Measurements from ENCODE around the gene SEC14L1.
"Not testable (repeated sequence)": the region's sequence is repeated elsewhere in the genome, so short reads cannot be mapped to it uniquely, and the experiment has no call there.

The SEC14L1 gene

DNA sequence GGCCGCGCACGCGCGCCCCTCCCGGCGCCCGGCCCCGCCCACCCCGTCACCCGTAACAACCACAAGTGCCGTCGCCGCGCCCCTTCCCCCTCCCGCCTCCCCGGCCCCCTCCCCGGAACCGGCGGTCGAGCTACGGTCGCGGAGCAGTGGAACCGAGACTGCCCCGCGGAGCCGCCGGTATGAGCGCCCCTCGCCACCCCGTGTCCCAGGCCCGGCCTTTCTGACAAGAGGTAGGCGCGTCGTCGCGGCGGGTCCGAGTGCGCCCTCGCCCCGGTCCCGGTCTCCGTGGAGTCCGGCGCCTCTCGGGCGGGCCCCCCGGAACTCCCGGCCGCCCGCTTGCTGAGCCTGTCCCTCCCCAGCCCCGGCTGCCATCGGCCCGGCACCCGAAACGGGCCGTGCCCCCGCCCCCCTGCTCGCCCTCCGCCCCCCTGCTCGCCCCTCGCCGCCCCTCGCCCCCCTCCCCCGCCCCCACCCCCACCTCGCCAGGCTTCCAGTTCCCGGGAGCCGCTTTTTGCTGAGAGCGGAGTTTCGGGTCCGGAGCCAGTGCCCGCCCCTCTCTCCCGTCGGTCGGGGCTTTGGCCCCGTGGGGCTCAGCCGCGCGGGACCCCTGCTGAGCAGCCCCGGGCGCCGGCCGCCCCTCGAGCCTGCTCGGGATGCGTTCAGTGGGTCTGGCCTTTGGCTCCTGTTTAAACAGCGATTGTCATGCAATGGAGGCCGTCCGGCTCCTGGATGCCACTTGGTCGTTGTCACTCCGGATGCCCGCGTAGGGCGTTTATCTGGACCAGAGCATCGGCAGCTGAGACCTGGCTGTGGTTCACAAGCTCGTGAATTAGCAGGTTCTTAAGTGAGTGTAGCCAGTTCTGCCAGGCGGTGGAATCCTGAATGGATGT is at the start of gene SEC14L1:
Gene SEC14L1, plus strand, starts transcription at position 92 of the 890 bp plus-strand sequence. CDS start 2,628 bp downstream, outside the sequence.
- DNase-seq (ENCODE audit: low read depth in 2 of 2, low spot score in 1 of 2): peak in 1 of 2 donors; percentile 20

DNA sequence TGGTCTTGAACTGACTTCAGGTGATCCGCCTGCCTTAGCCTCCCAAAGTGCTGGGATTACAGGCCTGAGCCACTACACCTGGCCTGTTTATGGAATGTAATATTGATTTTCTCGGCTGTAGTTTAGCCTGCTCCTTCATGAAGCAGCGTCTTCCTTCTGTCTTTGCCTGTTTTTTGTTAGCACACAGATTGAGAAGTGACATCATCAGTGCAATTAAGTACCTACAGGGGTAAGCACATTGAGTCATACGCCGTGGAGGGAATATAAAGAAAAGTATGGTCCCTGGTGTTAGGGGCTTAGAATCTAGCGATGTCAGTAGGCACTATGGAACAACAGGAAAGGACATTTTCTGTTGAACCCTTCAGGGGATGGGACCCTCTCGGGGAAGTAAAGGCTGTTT is 48.7 kb upstream of the SEC14L1 start:
- DNase-seq (ENCODE audit: low read depth in 2 of 2, low spot score in 1 of 2): no peak

DNA sequence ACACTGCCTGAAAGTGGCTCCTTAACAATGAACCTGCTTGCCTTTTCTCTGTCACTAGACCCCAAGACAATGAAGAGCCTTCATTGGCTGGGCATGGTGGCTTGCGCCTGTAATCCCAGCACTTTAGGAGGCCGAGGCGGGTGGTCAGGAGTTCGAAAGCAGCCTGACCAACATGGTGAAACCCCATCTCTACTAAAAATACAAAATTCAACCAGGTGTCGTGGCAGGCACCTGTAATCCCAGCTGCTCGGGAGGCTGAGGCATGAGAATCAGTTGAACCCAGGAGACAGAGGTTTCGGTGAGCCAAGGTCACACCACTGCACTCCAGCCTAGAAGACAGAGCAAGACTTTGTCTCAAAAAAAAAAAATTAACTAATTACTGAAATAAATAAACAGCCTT is 45.3 kb upstream of the SEC14L1 start:
- DNase-seq (ENCODE audit: low read depth in 2 of 2, low spot score in 1 of 2): no peak

DNA sequence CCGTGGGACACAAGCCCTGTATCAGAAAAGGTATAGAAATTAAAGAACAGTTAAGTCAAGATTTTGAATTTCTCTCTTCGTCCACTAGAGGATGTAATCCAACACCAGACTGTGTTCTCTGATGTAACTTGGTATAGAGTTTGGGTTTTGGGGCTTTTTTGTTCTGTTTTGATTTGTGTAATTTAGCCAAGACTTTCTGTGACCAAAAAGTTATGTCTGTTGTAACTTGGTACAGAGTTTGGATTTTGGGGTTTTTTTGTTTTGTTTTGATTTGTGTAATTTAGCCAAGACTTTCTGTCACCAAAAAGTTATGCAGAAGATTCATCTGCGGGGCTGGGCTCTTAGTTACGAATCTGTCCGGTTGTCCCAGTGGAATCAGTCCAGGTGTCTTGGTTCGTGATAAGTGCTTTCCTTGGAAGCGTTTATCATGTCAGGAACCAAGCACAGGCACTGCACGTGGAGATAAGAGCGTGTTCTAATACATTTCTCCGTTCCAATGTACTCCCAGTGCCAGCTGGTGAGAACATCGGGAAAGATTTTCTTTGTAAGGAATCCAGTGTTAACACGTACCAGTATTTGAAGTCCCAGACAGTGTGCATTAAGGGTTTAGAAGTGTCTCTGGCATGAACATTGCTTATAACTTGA is 44.1 kb upstream of the SEC14L1 start:
- no peak for DNase-seq (ENCODE audit: low read depth in 2 of 2, low spot score in 1 of 2)

DNA sequence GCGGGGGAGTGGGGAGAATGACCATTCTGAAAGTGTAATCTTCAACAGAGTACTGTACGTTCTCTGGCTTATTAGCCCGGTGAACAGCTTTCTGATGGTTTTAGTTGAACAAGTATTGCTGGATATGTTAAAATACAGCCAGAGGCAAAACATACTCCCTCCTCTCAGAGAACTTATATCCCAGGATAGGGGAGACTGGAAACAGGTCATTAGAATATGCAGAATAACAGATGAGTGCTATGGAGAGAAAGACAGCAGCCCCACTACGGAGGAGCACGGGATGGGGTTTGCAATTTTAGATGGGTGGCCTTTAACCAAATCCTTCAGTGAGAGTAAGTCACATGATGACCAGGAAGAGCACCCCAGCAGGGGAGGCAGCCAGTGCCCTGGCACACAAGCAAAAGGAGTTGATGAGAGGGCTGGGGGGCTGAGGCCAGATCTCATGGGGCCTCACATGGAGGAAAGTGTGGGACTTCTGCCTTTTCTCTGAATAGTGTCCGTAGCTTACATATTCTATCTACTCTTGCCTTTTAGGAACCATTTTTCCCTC is 43.1 kb upstream of the SEC14L1 start:
- no peak for DNase-seq (ENCODE audit: low read depth in 2 of 2, low spot score in 1 of 2)

DNA sequence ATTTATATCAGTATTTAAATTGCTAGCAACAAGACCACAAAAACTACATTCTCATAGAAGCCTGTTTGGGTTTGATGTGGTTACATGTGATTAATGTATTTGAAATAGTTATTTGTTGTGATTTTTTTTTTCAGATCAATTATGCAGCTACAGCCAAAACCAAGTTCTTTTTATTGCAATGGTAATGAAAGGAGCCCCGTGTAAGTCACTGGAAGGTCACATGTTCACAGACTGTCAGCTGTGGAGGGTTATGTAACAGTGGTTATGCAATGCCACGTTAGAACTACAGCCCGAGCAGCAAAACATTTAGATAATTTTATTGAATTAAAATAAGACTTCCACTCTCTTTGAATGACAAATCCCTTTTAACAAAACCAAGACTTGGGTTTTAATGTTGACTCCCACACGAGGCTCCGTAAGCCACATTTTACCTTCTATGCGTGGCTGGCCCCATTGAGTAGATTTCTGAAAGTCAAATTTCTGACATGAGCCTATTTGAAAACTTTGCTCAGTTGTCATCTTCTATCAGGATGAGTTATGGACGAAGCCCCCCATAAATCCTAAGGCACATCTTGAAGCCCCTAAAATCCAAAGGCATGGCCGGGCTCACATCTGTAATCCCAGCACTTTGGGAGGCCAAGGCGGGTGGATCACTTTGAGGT is 41.8 kb upstream of the SEC14L1 start:
- no peak for DNase-seq (ENCODE audit: low read depth in 2 of 2, low spot score in 1 of 2)

DNA sequence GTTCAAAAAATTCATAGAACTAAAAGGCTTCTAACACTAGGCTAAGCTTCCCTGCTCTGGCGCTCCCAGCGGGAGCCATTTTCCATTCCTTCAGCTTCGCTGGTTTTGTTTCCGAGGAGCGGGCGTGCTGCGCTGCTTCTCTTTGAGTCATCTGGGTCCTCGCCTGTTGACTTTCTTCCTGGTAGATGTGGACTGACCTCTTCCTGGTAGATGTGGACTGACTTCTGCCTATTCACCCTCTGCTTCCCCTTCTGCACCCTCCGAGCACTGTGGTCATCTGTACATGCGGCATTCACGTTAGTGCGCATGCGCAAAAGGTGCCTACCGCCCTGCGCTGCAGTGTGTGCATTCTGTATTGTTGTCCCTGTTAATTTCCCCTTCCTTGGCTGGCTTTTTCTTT is 40.8 kb upstream of the SEC14L1 start:
- no peak for DNase-seq (ENCODE audit: low read depth in 2 of 2, low spot score in 1 of 2)

DNA sequence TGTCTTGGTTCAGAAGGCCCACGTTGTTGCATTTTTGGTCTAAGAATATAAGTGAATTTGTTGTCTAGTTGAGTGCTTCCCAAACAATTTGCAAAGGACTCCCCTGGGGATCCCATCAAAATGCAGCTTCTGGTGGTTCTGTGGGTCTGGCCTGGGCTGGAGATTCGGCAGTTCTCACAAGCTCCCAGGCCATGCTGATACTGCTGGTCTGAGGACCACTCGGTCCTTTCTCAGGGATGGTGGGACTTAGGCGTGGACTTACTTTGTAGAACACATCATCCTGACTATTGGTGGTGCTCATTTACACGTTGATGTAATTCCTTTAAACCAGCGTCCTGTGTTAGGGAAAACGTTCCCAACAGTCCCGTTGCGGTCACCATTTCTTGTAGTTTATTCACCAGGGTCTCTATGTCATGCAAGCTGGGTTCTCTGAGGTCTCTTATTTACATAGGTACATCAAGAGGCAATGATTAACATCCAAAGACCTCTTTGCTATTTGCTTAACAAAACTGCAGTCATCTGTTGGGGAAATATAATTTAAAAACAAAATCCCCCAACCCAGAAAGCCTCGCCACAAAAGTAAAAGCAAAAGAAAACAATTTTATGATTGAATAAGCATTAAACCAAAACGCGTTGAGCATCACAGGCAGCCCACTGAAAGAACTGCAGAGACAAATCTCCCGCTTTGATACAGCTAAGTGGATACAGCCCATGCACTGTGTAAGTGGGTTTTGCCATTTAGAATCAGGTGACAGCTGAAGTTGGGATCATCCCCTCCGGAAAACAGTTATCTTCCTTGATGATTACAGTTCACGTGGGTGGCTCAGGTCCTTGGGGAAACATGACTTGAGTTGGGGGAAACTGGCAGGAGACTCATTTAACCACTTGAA is 39.0 kb upstream of the SEC14L1 start:
- DNase-seq (ENCODE audit: low read depth in 2 of 2, low spot score in 1 of 2): no peak

DNA sequence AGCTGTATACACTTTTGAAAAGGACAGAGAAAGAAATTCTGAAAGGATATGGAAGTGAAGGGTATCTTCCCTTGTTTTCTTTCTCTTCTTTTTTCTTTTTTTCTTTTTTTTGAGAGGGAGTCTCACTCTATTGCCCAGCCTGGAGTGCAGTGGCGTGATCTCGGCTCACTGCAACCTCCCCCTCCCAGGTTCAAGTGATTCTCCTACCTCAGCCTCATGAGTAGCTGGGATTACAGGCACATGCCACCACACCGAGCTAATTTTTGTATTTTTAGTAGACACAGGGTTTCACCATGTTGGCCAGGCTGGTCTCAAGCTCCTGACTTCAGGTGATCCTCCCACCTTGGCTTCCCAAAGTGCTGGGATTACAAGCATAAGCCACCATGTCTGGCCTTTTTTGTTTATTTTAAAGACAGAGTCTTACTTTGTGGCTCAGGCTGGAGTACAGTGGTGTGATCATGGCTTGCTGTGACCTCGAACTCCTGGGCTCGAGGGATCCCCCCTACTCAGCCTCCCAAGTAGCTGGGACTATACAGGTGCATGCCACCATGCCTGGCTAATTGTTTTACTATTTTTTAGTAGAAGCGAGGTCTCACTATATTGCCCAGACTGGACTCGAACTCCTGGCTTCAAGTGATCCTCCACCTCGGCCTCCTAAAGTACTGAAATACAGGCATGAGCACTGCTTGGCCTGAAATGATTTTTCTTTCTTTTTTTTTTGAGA is 38.2 kb upstream of the SEC14L1 start:
- not testable (repeated sequence) for DNase-seq (ENCODE audit: low read depth in 2 of 2, low spot score in 1 of 2)

DNA sequence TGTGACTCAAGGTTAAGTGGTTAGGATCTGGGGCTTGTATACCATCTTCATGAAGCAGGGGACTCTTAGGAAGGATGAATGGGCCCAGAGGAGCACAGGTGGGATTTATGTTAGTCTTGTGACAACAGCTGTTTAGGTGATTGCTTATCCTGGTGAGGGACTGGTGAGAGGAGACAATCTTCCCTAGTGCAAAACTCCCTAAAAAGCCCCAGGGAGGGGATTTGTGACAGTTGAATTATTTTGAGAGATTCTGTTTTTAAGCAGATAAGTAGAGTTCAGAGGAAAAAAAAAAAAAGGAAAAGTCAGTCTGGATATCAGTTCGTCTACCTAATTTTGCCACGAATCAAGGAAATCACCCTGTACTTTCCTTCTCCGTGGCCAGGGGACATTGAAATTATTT is 35.1 kb upstream of the SEC14L1 start:
- DNase-seq (ENCODE audit: low read depth in 2 of 2, low spot score in 1 of 2): no peak

DNA sequence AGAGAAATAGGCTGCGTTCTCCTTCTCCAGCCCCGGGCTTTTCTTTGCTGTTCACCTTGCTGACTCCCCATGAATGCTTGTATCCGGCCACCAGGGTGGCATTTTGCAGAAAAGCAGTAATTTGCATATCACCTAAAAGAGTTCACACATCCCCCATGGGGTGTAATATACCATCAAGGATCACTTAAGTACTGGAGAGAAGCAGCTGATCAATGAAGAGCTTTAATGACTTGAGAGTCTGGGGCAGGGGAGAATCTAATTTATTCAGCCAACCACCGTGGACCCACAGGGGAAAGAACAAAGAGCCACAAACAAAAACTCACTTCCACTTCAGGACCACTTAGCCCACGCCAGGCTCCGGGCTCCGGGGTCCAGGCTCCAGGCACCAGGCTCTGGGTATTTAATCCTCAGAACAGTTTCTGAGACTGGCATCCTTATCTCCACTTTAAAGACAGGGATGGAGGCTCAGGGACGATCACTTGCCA is 33.9 kb upstream of the SEC14L1 start:
- no peak for DNase-seq (ENCODE audit: low read depth in 2 of 2, low spot score in 1 of 2)

DNA sequence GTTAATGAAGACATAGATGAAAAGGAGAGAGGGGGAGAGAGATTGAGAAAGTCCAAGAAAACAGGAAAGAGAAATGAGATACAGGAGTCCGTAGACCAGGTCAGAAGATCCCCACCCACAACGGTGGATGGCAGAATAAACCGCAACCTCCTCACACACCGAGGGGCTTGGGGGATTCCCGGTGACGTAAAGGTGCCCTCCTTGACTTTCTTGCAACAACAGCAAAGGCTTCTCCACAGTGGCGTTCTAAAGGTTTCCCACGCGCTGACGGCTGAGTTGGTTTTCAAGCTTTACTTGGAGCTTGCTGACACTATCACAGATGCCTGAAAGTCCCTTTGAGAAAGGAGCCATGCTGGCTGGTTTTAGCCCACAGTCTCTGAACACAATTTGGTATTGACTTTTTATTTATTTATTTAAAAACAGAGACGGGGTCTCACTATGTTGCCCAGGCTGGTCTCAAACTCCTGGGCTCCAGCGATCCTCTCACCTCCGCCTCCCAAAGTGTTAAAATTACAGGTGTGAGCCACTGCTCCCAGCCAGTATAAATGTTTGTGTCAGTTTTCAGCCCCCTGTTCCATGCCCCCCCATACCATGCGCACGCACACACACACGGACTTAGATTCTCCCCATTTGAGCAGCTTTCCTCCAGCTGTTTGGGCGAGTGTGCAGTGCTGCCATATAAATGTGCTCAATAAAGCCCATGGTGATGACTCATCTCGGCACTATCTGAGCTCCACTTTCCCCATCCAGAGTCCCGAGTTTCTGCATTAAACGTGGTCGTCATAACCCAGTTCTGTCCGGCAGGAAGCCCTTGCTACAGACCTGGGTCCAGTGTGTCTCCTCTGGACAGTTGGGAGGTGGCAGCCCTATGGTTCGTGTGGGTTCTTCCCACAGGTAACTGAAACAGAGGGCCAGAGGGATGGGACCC is 33.0 kb upstream of the SEC14L1 start:
- peak in 1 of 2 donors; percentile 43 for DNase-seq (ENCODE audit: low read depth in 2 of 2, low spot score in 1 of 2)

DNA sequence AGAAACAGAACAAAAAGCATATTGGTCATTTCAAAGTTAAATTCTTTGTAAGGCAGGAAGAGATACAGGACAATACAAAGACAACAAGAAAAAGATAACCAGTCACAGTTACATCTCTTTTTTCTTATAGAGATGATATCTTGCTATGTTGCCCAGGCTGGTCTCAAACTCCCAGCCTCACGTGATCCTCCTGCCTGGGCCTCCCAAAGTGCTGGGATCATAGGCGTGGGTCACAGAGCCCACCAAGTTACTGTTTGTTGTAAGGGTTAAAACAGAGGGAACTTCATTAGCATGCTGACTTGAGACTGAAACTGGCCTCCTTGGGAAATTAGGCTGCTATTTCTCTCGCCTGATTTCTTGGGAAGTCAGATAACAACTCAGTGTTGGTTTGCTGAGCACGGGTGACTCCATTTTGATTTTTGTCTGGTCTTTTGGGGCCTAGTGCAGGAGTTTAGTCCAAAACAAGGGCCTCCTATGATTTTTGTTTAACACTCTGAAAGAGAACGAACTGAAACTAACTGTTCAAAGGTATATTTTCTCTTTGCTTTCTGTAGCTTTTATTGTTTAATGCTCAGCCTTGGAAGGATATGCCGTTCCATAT is 31.5 kb upstream of the SEC14L1 start:
- no peak for DNase-seq (ENCODE audit: low read depth in 2 of 2, low spot score in 1 of 2)

DNA sequence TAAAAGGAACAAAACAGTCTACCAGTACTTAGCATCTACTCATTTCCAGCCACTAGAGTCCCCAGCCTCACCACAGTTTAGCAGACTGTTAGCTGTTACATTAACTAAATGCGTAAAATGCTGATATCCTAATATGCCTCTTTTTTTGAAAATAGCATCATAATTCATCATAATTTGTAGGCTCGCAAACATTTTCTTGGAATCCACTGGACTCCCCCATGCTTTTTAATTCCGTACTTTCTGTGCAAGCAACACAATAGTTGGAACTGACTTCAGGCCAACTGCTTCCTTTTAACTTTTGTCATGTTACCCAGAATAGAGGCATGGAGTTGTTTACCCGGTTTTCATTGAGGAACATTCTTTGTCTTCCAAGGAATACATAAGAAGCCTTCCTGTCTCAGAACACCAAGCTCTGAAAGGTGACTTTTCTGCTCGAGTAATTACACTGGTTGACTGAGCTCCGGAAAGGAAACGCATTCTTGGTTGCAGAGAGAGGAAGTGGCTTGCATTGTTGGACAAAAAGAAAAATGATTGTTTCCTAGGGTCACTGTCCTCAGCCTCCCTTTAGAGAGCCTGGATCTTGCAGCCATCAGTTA is 30.9 kb upstream of the SEC14L1 start:
- DNase-seq (ENCODE audit: low read depth in 2 of 2, low spot score in 1 of 2): no peak

DNA sequence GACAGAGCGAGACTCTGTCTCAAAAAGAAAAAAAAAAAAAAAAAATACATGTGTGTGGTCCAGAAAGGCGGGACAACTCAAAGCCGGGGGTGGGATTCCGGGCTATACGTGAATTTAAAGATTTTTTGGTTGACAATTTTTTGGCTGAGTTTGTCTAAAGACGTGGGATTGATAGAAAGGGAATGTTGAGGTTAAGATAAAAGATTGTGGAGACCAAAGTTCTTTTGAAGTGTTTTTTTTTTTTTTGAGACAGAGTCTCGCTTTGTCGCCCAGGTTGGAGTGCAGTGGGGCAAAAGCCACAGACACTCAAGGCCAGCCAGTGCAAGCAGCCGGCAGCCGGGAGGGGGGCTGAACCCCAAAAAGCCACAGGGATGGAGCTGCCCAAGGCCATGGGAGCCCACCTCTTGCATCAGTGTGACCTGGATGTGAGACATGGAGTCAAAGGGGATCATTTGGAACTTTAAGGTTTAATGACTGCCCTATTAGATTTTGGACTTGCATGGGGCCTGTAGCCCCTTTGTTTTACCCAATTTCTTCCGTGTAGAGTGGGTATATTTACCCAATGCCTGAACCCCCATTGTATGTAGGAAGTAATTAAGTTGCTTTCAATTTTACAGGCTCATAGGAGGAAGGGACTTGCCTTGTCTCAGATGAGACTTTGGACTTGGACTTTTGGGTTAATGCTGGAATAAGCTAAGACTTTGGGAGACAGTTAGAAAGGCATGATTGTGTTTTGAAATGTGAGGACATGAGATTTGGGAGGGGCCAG is 29.4 kb upstream of the SEC14L1 start:
- DNase-seq (ENCODE audit: low read depth in 2 of 2, low spot score in 1 of 2): not testable (repeated sequence)

DNA sequence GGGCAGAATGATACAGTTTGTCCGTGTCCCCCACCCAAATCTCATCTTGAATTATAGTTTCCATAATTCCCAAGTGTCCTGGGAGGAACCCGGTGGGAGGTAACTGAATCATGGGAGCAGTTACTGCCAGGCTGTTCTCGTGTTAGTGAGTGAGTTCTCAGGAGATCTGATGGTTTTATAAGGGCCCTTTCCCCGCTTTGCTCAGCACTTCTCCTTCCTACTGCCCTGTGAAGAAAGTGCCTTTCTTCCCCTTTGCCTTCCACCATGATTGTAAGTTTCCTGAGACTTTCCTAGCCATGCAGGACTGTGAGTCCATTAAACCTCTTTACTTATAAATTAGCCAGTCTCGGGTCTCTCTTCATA is 28.9 kb upstream of the SEC14L1 start:
- no peak for DNase-seq (ENCODE audit: low read depth in 2 of 2, low spot score in 1 of 2)

DNA sequence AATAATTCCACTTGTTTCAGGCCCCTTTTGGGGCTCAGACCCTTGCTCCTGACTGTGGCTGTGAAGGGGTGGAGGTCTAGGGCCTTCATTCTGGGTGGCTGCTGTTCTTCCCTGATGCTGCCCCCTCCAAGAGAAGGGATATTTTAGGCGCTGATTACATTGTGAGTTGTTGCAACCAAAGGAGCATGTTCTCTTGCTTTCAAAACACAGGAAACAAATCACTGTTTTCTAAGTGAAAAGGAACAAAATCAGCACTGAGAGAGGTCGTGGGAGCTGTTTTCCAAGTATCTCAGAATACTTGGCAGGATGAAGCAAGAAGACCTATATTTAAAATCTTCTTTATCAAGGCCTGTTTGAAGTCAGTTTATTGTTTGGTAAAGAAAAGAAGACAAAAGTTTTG is 25.3 kb upstream of the SEC14L1 start:
- DNase-seq (ENCODE audit: low read depth in 2 of 2, low spot score in 1 of 2): no peak
